ENCODE measurements around the gene HDAC11.
A peak's percentile ranks its signal among the peaks of the same experiment; 100 is the strongest.
"Not testable (repeated sequence)": the region's sequence is repeated elsewhere in the genome, so short reads cannot be mapped to it uniquely, and the experiment has no call there.

Gene HDAC11

DNA sequence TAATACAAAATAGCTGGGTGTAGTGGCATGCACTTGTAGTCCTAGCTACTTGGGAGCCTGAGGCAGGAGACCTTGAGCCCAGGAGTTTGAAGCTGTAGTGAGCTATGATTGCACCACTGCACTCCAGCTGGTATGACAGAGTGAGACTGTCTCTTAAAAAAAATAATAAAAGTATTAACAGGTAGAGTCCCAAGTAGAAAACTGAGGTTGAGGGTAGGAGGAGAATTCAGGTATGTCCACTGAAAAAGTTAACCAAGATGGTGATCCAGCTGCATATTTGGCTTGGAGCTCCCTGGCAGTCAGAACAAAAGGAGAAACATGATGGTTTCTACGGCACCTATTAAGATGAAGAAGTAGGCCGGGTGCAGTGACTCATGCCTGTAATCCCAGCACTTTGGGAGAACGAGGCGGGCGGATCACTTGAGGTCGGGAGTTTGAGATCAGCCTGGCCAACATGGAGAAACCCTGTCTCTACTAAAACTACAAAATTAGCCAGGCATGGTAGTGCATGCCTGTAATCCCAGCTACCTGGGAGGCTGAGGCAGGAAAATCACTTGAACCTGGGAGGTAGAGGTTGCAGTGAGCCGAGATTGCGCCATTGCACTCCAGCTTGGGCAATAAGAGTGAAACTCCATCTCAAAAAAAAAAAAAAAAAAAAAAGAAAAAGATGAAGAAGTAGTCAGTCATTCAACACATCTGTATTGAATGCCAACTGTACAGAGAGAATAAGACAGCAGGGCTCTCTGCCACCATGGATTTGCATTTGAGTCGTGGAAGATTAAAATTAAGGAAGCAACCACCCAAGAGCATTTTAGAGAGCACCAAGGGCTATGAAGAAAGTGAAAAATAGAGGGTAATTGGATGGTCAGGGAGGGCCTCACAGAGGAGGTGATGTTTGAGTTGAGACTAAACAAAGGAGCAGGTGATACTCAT, 5.8 kb downstream of the HDAC11 start:
- intact Hi-C loops (cut with DNase I) = not testable (repeated sequence)
- peak in 24 of 42 donors; percentile 31 to 79 (median 58) for DNase-seq

DNA sequence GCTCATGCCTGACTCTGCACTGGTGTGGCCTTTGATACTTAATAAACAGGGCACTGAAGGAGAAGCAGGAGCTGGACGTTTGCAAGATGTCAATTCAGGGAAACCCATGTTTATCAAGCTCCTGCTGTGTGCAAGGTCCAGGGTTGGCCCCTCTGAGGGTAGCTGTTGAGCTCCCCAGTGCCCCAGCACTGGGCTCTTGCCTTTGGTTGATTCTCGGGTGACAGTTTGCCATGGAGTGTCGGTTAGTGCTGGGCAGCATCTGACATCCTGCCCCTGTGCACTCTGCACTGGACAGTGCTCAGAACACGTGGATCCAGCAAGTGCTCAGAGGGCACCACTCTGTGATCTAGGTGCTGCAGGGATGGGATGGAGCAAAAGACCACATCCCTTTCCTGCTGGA, 7.3 kb downstream of the HDAC11 start:
- intact Hi-C loops (cut with DNase I) = no loop called here
- DNase-seq = no peak

DNA sequence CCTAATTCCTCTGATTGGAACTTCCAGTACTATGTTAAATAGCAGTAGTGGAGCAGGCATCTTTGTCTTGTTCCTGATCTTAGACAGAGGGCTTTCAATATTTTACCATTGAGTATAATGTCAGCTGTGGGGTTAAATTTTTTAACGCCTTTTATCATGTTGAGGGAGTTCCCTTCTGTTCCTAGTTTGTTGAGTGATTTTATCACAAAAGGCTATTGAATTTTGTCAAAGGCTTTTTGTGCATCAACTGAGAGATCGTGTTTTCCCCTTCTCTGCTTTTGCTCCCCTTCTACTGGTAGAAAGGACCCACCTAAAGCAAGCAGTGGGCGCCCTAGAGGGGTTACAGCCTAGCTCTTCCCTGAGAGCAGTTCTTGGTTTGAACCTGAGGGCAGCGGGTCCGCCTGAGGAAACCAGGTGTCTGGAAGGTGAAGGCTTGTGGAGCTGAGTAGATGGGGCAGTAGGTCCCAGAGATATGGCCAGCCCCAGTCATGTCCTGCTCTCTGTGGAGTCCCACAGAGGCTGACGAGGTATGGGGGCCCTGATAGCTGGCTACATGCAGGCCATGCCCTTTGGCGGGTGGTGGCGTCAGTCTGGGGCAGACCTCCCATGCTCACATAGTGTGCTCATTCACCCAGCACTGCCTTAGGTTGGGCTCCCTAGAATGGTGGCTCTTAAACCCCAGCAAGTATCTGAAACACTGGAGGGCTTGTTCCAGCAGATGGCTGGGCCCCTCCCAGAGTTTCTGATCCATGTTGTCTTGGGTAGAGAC, 11.3 kb downstream of the HDAC11 start:
- intact Hi-C loops (cut with DNase I) = loop anchor here (10.0 kb wide), 1 partner anchor 77 kb away; no protein-coding TSS in a partner anchor
- peak in 16 of 42 donors; percentile 25 to 65 (median 46) for DNase-seq

DNA sequence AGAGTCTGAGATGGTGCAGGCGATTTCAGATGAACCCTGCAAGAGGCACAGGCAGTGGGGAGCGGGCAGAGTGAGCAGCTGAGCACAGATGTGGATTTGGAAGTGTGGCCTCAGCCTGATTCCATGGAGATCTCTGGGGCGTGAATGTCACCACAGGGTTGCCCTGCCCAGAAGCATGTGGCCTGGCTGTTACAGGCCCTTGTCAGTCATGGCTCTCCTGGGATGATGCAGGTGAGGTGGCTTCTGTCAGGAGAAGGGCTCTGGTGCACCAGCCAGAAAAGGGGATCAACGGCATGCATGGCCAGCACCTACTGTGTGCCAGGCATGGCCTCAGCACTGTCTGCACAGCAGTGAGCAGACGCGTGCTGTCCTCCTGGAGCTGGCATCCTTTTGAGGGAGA, 11.9 kb downstream of the HDAC11 start:
- no peak for DNase-seq
- intact Hi-C loops (cut with DNase I) = loop anchor here (10.0 kb wide), 1 partner anchor 77 kb away; no protein-coding TSS in a partner anchor

DNA sequence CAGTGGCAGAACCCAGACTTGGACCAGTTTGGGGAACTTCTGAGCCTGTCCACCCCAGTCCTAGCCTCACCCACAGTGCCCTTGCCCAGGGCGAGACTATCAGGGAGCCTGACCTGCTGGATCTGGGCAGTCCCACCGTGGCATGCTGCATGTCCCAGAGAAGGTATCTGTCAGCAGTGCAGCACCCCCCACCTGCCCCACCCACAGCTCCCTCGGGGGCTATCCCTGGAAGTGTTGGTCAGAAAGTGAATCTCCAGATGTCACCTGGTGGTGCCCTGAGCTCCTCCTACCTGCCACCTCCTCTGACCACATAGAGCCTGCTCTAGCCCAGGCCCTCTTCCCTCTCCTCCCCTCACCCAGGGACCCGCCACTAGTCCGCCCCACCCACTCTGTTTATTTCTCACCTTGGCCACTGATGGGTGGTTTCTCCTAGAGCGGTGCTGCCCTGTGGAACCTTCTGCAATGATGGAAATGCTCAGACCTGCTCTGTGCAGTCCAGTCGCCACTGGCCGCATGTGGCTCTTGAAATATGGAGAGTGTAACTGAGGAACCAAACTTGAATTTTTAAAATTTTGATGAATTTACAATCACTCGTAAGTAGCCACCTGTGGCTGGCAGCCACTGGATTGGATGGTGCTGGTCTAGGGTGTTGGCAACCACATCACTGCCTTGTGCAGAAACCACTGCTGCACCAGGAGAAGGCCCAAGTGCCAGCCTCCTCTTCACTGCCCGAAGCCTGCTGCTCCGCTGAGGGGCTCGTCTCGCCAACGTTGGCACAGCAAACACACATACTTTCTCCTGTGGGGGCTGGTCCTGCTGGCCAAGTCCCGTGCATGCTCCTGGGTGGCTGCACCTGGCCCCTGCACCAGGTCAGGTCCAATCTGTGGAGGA, 13.1 kb downstream of the HDAC11 start:
- intact Hi-C loops (cut with DNase I) = loop anchor here (10.0 kb wide), 1 partner anchor 78 kb away; no protein-coding TSS in a partner anchor
- no peak for DNase-seq

DNA sequence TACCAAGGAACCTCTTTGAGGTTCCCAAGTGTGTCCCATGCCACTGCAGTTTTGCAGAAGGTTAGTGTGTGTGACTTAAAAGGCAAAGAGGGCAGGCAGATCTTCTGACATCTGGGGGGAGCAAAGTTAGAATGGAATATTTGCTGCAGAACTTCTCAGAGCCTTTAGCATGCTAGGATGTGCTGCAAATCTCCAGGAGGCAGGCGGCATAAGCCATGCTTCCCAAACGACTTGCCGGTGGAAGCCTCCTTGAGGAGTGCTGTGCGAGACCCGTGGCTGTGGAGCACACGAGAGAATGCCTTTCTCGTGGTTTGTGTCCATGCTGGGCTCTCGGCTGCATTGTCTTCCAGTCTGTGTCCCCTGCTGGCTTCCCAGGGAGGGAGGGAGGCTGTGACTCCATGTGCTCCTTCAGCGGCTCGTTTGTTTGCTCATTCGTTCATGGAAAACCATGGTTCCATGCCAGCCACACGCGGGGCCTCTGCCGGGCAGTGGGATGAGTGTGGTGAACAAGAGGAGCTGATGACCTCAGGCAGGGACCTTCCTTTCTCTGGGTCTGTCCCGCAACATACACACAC, 13.8 kb downstream of the HDAC11 start:
- DNase-seq = peak in 37 of 42 donors; percentile 15 to 84 (median 64)
- intact Hi-C loops (cut with DNase I) = loop anchor here (2.0 to 10.0 kb wide), 2 partner anchors 15 to 79 kb away; no protein-coding TSS in a partner anchor

DNA sequence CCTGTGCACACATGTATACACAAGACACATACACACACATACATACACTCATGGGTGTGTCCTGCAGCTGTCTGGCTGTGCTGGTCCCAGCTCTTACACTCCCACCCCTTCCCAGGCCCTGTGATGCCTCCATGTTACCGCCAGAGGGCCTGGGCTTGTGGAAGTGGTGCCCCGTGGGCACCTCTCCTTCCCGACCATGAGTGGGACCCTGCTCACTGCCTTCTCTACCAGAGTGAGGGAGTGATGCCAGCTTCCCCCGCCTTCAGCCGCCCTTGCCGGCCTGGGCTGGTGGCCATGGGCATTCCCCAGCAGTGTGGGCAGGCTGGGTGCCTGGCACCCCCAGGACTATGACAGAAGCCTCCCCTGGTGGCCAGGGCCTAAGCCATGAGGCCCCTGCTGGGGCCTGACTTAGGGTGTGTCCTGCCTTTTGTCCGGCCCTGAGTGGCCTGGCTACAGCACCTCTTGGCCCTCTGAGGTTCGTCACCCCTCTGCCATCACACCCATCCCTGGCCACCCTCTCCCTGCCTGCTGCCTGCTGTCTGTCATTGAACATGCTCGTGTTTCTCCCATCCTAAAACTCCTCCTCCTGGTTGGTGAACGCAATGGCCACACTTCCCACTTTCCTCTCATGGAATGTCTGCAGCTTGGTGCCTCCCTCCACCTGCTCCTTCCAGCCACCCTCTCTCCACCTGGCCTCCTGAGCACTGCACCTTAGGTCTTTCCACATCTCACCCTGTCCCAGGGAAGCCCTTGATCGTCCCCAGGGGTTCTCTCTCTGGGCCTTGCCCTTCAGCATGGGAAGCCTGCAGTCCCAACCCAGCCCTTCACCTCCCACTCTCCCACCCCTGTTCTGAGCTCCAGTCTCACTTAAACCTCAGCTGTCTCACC, 14.6 kb downstream of the HDAC11 start:
- intact Hi-C loops (cut with DNase I) = loop anchor here (2.0 to 10.0 kb wide), 2 partner anchors 16 to 80 kb away; no protein-coding TSS in a partner anchor
- peak; percentile 62 to 94 (median 86) for DNase-seq

DNA sequence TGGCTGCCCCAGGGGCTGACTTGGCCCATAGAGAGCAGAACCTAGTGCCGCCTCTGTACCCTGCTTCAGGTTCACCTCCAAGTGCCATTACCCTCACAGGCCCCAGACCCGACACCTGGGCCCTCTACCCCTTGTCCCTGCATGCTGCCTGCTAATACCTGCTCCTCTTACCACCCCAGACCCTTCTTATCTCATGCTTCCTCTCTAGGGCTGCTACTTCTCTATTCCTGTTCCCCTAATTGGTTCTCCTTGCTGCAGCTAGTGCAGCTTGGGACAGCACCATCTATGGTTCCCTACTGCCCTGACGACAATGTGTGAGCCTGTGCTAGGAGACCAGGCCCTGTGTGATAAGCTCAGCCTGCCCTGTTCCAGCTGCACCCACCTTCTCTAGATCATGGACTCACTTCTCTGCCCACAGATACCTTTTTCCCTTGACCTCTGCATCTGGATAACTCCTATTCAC, 15.3 kb downstream of the HDAC11 start:
- intact Hi-C loops (cut with DNase I) = loop anchor here (2.0 to 10.0 kb wide), 2 partner anchors 17 to 81 kb away; no protein-coding TSS in a partner anchor
- DNase-seq = no peak

DNA sequence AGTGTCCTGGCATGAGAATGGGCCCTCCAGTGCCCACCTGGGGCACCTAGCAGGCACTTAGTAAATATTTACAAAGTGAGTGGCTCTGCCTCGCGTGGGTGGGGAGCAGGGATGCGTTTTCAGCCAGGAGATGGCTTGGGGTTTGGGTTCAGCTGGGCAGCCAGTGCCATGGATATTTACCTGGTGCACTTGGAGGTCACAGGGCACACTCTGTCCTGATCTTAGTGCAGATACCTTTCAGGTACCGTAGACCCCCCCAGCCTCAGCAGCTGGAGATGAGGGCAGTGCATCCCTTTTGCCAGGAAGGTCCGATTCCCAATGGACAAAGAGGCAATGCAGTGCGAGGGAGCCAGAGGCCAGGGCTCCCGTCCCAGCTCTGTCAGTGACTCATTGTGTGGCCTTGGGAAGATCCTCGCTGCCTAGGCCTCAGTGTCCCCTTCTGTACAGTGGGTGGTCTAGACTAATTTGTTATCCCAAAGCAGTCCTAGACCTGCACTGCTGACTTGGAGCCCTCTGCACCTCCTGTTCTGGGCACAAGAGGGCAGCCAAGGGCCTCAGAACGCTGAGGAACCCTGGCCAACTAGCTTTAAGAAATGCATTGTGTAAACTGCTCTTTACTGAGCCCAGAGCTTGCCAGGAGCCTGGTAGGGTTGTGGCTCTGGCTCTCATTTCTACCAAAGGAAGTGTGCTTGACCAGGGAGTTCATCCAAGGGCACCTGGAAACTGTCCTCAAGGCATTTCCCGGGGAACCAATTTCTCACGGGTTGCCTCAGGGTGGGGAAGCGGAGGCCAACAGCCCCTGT, 16.0 kb downstream of the HDAC11 start:
- peak; percentile 51 to 94 (median 87) for DNase-seq
- intact Hi-C loops (cut with DNase I) = loop anchor here (2.0 to 10.0 kb wide), 3 partner anchors 17 to 153 kb away; no protein-coding TSS in a partner anchor

DNA sequence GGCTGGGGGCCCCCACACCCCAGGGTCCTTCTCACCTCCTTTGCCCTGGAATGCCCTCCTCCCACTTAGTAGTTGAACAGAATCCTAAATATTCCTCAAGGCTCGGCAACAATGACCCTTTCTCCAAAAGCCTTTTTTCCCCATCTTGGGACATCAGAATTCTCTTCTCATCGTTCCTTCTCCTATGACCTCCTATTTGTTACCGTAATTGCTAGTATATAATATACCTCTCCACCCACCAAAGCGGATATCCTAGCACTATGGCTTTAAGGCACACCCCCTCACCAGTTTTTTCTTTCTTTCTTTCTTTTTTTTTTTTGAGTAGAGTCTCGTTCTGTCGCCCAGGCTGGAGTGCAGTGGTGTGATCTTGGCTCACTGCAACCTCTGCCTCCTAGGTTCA, 16.8 kb downstream of the HDAC11 start:
- intact Hi-C loops (cut with DNase I) = loop anchor here (2.0 to 10.0 kb wide), 2 partner anchors 82 to 152 kb away; no protein-coding TSS in a partner anchor
- no peak for DNase-seq

DNA sequence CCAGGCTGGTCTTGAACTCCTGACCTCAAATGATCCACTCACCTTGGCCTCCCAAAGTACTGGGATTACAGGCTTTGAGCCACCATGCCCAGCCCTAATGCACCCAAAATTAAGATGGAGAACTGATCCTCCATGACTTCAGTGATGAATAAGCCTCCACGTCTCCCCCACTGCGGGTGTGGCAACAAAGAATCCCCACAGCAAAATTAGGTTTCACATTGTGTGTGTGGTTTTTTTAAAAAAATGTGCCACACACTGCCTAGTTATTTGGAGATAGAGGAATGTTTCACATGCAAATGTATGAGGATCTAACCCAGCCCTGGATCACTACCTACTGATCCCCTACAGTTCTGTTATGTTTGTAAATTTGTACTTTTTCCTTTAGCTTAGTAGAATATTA, 17.3 kb downstream of the HDAC11 start:
- intact Hi-C loops (cut with DNase I) = loop anchor here (2.0 to 10.0 kb wide), 2 partner anchors 83 to 151 kb away; no protein-coding TSS in a partner anchor
- DNase-seq = peak in 10 of 42 donors; percentile 22 to 71 (median 48)

DNA sequence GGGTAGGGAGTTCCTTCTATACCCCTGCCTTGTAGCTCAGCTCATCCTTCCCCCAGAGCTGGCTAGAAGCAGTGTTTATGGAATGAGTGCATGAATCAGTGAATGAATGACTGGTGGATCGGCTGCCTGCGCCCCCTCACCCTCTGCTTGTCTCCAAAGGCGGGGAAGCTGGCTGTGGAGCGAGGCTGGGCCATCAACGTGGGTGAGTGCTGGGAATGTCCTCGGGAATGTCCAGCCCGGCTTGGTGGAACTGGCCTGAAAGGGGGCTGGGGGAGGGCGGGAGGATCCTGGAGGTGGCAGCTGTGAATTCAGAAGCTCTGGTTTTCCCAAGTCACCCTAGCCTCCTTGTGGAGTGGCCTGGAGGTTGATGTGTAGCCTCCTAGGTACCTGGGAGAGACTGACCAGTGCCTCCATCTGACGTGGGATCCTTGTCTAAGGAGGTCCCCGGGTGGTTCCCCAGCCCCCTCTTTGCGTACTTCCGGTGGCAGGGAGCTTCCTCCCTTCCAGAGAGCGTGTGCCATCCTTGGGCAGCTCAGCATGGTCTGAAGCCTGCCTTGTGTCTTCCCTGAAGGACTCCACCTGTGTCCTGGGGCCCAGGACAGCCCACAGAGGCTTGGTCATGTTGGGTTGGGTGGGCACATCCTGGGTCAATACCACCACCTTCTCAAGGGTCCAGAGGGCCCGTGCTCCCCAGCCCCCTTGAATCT, 18.4 kb downstream of the HDAC11 start:
- peak in 14 of 42 donors; percentile 24 to 69 (median 62) for DNase-seq
- intact Hi-C loops (cut with DNase I) = loop anchor here (10.0 kb wide), 1 partner anchor 84 kb away; no protein-coding TSS in a partner anchor

DNA sequence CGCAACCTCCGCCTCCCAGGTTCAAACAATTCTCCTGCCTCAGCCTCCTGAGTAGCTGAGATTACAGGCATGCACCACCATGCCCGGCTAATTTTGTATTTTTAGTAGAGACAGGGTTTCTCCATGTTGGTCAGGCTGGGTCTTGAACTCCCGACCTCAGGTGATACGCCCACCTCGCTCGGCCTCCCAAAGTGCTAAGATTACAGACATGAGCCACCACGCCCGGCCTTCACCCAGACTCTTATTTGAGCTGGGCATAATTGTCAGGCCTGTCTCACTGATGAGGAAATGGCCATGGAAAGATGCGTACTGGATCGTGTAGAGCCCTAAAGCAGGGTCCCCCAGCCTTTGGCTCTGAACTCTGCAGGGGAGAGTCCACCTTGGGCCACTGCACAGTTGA, 19.1 kb downstream of the HDAC11 start:
- intact Hi-C loops (cut with DNase I) = loop anchor here (10.0 kb wide), 1 partner anchor 84 kb away; no protein-coding TSS in a partner anchor

DNA sequence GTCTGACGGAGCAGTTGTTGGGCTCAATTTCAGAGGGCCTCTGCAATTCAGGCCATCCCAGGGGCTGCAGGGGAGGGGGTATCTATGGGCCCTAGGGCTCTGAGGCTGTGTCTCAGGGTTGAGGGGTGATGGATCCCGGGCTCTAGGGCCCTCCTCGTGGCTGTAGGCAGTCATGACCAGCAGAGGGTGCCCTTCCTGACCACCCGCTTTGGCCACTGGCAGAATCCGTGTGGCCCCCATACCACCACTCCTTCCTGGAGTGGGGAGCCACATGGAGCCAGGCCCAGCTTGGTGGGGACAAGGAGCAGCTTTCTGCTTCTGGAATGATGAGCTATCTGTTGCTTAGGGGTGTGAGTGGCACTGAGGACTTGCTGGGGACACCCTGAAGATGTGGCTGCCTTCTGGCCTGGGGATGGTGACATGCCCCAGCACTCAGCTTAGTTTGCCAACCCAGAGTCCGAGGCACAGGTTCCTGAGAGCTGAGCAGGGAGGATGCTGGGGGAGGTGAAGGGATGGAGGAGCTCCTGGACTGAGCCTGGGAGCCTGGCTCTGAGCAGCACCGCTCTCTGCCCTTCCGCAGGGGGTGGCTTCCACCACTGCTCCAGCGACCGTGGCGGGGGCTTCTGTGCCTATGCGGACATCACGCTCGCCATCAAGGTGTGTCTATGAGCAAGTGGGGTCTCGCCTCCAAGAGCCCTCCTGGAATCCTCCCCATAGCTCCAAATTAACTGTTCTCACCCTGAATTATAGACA, 20.2 kb downstream of the HDAC11 start:
- DNase-seq = peak in 1 of 42 donors; percentile 64
- intact Hi-C loops (cut with DNase I) = no loop called here

More for the DNA sequence above, 19.1 kb downstream of the HDAC11 start:
- DNase-seq = not testable (repeated sequence)

Data from head of caudate nucleus (tissue), 42 donors.